ENCODE results near the gene AKAP8.
"Not testable (repeated sequence)": the region's sequence is repeated elsewhere in the genome, so short reads cannot be mapped to it uniquely, and the experiment has no call there.

GRCh38 chr19:15352535-15352934, 27.1 kb downstream of the AKAP8 start:
- not testable (repeated sequence) for TF ChIP-seq EZH2 (IDR thresholded peaks at IDR 0.05; ENCODE audit: low read length); CTCF (optimal IDR thresholded peaks at IDR 0.05 in 1 of 3, IDR thresholded peaks at IDR 0.05 in 1 of 3, conservative IDR thresholded peaks at IDR 0.05 in 1 of 3; ENCODE audit: extremely low read depth in 1 of 3, insufficient read depth in 2 of 3, low read length in 3 of 3)

Measured in keratinocyte (primary cell).